Pericardium fibroblast (primary cell): ENCODE measurements around the gene PRRT4. TPM values are rescaled to one million over a fixed set of nuclear protein-coding genes. Genes with fewer than 3 reads are reported as not detected.

ENCODE experiments used
- total RNA-seq: library from RNA; depleted of rRNA; stranded (reverse); fragments of >200 nt; gene quantifications from 2 replicates; pipeline ENCODE4 v1.2.3, GENCODE V29; 2015

The PRRT4 gene
- 1.5 and 3.5 TPM in 2 replicates for total RNA-seq

GRCh38 chr7:128361411-128362379 lies at the start of gene PRRT4:
TSS of gene PRRT4 (minus strand) at chr7:128361690.

GRCh38 chr7:128409596-128410450 lies 48.3 kb upstream of the PRRT4 start, which contains the start of gene IMPDH1:
TSS of gene IMPDH1 (minus strand) at chr7:128409982. CDS start at chr7:128409901, 81 bp downstream.

GRCh38 chr7:128343554-128344430 lies 17.7 kb downstream of the PRRT4 start, which contains the start of gene RBM28:
TSS of gene RBM28 (minus strand) at chr7:128343908. CDS start at chr7:128343793, 115 bp downstream.

Other genes starting within 250 kb of the PRRT4 start
- gene LEP, start 120.4 kb downstream of the PRRT4 start, total RNA-seq = 1.7 TPM in 1 of 2 replicates, not detected in the other
- 9.4 and 10.5 TPM in 2 replicates for gene RBM28, start 17.8 kb downstream of the PRRT4 start, total RNA-seq
- 57.6 and 68.4 TPM in 2 replicates for gene IMPDH1, start 48.3 kb upstream of the PRRT4 start, total RNA-seq
- gene HILPDA, start 94.2 kb upstream of the PRRT4 start, total RNA-seq = 13.3 and 29.0 TPM in 2 replicates
- gene METTL2B, start 115.1 kb upstream of the PRRT4 start, total RNA-seq = 16.2 and 23.6 TPM in 2 replicates